GM19240 (cell line): ENCODE data around the gene SORBS1.

Source experiments
- DNase-seq: peaks from one replicate; pipeline ENCODE4 v3.0.0; 2011; ENCODE audit warnings: low spot score; ENCODE audit not compliant: insufficient read length

Gene SORBS1

DNA sequence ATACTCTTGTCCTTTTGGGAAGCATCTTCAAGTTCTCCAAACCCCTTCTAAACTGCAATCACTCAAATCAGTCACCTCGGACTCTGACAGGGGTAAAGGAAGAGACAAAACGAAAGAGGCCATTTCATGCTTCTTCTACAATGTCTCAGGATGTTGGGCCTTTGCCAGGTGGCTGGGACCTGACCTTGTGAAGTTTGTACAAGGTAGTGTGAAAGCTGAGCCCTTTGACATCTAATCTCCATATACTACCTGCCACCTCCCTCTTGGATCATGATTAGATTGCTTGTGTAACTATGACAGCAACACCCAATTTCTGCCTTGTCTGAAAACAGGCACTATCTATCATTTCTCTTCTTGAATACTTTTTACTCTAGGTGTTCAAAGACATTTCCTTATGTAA, 235.3 kb downstream of the SORBS1 start:
- no peak for DNase-seq

DNA sequence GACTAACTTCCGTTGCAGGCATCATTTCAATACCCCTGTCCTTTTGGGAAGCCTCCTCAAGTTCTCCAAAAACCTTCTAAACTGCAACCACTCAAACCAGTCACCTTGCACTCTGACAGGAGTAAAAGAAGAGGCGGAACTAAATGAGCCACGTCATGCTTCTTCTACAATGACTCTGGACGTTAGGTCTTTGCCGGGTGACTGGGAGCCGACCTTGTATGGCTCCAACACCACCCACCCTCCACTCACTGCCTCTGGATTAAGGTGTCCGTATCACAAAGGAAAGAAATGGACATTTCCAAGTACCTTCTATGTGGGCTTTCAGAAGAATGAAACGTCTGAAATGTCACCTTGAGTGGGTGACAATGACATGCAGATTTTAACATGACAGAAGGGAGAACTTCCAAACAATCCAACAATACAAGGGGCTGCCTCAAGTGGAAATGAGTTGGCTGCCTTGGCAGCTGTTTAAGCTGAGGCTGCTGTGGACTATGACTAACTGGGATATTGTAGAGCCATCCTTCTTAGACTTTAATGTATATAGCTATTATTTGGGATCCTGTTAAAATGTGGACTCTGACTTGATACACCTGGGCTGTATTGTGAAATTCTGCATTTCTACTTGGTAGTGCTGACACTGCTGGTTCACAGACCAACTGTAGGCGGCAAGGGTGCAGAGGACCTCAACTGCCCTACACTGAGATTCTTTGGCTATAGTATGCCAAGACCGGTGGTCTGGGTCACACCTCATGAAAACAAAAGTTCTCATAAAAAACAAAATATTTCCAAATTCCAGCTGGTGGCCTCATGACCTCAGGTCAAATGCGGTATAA, 236.5 kb downstream of the SORBS1 start:
- no peak for DNase-seq

DNA sequence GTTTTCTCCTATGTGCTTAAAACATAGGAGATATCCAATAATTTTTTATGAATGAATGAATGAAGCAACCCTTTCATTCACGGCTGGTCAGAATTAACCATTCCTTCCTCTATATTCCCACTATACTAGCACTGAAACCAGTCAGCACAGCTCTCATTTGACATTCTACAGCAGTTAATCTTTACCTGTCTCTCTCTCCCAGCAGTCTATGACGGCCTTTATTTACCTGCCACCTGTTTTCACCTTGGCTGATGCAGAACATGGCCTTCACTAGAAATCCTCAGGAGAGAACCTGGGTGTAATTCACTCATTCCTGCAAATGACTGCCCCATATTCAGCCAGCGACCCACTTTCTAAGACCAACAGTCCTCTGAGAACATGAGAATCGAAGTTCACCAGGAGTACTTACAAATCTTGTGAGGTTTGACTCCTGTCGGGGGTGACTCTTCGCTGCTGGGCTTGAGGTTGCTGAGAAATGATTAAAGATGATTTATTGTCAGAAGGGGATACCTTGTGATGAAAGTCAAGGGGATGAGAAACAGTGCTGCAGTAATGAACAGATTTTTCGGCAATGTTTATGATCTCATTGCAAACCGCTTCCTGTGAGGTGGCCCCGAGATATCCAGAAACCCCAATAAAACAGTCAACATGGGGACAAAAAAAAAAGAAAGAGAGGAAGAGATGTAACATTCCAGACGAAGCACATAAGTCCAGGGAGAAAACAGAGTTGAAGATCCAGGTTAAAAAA, 239.4 kb downstream of the SORBS1 start:
- no peak for DNase-seq

DNA sequence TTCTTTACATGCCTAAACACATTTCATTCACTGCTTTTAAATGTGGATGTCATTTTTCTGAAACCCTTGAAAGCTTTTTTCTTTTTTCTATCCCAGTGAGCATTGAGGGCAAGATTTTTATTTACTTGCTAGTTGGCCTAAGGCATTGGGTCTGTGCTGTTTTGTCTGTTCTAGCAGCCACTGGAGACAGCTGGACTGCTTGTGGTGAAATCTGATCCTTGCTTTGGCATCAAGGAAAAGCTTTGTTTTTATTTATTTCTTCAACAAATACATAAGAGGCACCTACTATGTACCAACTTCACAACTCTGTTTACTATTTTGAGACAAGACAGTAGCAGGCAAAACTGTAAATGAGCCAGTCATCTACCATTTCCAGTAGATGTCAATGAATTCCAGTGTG, 241.9 kb downstream of the SORBS1 start:
- no peak for DNase-seq

DNA sequence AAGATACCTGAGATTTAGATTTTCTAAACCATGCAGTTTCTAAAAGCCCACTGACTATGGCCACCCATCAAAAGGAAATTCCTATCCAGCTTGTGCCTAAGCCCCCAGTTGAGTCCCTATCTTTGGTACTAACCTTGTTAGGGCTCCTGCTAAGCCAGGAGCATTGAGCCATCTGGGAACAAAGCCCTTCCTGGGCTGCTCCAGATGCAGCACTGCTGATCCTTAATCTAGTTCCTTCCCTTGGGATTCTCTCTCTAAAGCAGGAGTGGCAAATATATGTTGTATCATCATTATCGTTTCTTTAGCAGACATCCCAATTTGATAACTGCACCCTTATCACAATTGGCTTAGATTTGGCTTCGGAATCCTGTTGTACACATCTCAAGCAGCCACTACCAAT, 245.7 kb downstream of the SORBS1 start:
- DNase-seq = no peak

DNA sequence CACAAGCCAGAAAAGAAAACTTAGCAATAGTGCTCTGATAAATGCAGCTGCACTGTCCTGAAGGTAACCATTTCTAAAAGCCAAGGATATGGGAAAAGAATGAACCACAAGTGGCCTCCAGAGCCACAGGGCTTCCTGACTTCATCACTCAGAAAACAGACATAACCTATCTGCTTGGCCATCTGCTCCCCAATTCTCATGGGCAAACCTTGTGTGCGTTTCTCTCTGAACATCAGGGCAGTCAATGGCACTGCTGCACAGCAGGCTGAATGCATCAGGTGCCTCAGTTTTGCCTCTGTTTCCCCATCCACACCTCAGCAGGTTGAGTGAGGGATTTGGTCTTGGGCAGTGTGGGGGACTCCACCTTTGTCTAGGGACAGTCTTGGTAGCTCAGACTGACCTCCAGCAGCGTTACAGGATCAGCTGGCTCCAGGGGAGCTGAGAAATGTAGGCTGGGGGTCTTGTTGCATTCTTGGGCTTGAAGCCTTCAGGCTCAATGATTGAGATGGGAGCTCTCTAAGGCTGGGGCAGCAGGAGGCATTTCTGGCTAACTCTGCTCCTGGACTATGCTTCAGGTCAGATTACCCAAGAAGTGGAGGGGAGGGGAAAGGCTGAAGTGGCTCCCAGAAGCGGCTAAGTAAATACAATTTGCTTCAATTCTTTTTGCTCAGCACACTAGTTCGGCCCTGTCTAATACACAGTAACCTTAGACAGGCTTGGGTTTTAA, 246.8 kb downstream of the SORBS1 start:
- no peak for DNase-seq

DNA sequence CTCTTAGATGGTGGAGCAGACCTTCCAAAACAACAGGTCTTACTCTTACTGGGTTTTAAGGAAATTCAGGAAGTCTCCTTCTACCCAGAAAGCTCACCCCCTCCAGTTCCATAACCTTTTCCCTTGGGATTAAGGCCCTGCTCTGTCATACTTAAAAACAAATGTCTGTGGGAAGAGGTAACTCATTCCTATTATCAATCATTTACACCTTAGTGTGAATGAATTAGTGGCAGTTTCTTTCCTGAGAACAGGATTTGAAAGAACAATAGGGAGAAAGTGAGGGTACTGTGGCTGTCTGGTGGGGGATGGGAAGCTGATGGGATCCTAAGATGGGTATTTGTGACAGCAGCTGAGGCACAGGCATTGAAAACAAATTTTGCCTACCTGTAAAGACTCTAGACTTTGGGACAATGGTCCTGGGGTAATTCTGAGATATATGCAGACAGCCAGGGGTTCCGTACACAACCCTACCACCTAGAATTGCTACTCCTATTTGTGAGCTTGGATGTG, 248.1 kb downstream of the SORBS1 start:
- no peak for DNase-seq

DNA sequence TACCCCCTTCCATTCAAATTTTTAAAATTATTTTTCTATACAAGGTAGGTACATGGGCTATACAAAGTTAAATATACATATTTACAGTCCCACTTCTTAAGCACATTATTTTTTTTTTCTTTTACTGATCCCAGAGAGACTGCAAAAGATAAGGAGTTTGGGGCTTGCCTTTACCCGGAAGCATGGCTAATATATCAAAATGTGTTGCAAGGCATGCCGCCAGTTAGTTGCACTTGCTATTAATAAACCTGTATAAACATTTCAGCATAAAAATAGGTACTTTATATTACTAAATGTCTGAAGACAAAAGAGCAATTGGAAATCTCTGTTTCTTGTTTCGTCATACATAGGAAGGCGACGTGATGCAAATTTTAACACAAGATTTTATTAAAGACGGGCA, 248.9 kb downstream of the SORBS1 start:
- no peak for DNase-seq

DNA sequence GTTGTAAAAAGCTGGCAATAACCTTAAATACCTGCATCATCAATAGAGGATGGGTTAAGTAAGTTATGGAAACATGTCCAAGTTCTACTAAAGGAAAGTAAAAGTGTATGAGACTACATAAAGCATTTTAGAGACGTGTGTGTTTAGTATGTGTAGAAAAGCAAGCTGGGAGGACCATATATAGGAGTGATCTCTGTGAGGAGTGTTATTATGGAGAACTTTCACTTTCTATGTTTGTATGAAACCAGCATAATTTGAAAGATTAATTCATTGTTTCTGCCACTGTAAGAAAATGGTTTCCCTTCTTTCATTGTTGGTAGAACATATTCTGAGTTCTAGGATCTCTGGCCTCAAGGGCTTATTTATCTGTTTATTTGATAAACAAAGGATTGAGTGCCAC, 251.2 kb downstream of the SORBS1 start:
- DNase-seq = no peak

DNA sequence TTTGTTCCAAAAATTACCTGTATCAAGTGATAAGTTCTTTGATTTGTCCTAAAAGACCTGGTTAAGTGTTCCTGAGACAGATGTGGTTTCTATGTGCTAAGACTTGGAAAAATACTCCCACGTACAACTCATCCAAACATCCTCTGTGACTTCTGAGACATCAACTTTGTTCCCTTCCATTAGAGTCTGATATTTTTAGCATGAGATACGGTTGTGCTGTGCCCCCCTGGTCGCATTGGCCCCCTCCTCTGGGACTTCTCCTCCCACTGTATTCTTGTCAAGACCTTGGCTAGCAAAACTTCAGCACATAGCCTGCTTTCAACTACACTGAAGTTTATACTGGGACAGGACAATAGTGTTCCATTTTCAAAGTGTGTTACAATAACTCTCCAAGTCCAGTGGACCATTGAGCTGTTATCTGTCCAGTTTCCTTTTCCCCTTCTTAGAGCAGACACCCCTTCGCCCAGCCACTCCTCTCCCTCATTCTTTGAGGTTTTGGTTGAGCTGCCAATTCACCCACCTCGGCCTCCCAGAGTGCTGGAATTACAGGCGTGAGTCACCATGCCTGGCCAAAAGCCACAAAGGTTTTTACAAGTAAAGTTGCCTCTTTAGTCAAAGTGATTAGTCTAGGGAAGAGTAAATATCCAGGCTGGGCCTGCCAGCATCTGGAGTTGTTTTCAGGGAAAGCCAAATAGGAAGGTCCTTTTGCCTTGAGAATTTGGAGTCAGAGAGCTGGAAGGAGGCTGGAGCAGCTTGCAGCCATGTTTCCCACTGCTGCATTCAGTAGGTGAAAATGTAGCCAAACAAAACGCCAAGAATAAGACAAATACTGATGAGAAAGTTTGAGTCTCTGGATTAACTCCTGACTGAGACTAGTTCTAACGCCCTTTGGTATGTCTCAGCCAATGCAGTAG, 252.5 kb downstream of the SORBS1 start:
- DNase-seq = no peak

DNA sequence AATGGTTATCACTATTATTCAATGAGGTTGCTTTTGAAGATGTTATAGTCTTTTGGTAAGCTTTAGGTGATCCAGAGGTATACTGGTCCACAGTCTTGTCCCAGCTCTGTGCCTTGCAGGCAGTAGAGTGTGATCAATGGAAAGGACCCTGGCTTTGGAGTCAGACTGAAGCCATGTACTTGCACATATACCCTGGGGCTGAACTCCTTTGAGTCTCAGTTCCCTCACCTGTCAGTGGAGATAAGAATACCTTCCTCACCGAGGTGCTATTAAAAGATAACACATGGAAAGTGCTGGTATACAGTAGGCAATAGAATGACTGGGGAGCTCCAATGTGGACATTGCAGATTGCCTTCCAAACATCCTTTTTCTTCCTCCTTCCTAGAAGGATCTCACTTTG, 254.3 kb downstream of the SORBS1 start:
- DNase-seq = no peak

DNA sequence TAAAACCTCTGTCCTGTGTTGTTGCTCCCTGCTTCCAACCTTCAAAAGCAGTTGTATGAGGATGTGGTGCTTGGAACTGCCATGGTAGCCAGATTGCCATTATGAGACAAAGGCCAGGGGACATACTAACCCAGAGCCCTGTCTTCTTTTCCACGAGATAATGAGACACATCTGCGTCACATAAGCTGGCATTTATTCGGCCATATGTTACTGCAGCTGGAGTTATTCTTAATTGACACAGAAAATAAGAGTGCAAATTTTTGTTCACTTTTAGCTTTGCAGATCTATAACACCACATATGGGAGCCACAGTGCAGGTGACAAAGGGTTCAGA, 254.9 kb downstream of the SORBS1 start:
- no peak for DNase-seq

DNA sequence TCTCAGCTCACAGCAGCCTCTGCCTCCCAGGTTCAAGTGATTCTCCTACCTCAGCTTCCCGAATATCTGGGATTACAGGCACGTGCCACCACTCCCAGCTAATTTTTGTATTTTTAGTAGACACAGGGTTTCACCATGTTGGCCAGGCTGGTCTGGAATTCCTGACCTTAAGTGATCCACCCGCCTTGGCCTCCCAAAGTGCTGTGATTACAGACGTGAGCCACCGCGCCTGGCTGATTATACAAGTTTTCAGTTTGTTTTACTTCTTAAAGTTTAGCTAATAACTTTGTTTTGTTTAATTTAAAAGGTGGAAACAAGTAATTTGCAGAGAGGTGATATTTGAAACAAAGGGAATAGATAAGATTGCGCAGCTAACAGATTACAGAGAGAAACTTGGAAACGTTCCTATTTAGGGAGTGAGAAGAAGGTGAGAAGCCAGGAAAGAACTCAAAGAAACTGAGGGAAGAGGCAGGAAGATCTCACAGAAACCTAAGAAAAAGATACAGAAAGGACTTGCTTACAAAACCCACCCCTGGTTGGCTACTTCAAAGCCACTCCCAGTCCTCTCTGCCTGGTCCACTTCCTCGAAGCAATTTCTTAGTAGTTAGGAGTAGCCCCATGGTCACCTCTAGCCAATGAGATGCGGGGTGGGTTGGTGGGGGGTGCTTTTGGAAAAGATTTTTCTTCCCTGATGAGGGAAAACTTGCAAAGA, 255.4 kb downstream of the SORBS1 start:
- no peak for DNase-seq

DNA sequence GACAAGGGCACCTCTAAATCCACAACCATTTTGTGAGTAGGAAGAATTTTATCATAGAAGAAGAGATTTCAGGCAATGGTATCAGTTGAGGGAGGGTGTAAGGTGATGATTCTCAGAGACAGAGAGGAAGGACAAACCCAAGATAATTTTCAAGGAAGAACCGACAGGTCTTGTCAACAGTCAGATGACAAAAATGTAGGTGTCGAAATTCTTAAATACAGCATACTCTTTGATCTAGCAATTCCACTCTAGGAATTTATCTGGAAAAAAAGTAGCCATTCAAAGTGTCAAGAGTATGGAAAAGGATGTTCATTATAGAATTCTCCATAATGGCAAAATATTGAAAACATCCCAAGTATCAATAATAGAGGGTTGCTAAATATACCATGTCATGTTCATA, 256.2 kb downstream of the SORBS1 start:
- DNase-seq = no peak

DNA sequence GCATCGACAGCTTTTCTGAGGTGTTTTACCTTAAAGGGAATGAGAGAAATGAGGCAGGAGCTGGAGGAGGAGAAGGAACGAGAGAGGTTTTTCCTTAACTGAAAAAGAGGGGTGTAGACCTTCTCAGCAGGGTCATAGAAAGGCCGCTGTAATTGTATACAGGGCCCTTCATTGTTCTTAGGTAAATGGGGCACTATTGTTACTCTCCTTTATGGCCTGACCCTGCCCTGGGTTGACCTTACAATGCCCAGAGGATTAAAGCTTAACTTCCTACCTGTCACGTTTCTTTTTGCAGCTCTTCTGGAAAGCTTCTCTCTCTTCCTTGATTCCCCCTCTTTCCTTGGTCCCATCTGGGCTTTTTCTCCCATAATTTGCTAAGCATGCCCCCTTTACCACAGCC, 256.7 kb downstream of the SORBS1 start:
- no peak for DNase-seq

DNA sequence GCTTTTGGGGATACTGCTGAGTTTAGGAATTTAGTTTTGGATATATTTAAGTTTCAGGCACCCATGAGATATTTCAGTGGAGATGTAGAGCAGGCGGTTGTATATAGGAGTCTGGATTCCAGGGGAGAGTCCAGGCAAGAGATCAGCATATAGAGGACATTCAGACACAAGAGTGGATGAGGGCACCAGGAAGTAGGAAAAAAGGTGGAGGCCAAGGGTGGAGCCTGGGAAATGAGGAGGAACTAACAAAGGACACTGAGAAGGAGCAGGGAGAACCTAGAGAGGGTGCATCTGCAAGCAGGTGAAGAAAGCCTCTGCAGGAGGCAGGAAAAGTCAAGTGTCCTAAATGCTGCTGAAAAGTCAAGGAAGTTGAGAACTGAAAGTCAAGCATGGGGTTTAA, 257.2 kb downstream of the SORBS1 start:
- DNase-seq = no peak

DNA sequence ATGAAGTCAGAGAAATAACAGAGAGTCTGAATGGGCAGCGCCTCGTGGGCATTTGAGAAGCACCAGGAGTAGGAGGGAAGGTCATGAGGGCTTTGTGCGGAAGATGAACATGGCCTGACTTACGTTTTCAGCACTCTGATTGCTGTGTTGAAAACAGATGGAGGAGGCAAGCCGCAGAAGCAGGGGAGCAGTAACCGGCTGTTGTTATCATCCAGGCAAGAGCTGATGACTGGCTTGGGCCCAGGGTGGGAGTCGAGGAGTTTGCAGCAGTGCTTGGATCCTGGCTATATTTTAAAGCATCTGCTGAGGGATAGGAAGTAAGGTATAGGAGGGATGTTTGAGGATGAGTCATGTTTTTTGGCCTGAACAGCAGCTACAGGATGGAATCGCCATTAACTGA, 257.6 kb downstream of the SORBS1 start:
- DNase-seq = no peak

DNA sequence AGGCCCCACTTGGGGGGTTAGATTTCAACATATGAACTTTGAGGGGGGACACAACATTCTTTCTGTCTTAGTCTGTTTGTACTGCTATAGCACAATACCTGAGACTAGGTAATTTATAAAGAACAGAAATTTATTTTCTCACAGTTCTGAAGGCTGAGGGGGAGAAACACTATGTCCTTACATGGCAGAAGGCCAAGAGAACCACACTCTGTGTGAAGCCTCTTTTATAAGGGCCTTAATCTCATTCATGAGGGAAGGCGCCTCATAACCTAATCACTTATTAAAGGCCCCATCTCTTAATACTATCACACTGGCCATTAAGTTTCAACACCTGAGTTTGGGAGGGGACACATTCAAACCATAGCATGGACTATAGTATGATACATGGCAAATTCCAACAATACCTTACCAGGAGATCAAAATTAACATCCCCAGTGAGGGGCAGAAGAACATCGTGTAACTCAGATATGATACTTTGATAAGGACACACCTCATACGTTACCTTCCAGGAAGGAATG, 261.1 kb downstream of the SORBS1 start:
- no peak for DNase-seq

DNA sequence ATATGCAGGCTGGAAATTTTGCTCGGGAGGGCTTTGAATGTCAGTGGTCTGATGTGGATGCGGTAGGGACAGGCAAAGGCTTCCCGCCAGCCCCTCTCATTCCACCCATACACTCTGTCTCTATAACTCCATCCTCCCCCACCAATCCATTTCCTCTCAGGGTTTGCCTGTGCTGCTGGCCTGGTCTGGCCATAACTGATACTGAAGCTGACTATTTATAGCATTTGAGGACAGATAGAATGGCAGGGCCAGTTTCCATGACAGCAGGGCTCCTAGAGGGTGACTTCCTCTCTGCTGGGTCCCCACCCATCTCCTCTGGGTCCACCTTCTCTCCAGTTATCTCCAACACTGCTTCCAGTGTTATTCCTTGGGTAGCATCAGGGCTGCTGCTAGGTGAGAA, 263.8 kb downstream of the SORBS1 start:
- DNase-seq = no peak

DNA sequence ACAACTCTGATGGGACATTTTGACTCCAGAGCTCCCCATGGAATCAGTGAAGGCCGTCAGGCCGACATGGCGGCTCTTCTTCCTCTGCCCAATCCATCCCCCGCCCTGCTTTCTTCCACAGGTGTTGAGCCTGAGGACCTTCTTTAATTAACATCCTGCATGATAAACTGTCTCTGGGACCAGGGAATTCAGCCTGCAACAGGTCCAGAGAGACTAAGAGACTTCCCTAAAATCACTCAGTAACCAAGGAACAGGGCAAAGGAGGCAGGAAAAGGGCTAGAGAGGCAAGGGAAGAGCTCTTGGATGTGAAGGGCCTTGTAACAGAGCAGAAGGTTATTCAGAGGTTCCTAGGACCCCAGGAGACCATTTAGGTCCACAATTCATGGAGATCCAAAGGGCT, 264.4 kb downstream of the SORBS1 start:
- no peak for DNase-seq
